Heart left ventricle (tissue), 13 donors: Measurements from ENCODE around the gene CXCR6.

ENCODE experiments used
- POLR2A ChIP-seq, 2 donors: fragments of 450-650 bp; IDR thresholded peaks; one replicate each; pipeline ENCODE4 v1.6.1; 2017; ENCODE audit warnings: antibody characterized with exemption in 2 of 2, mild to moderate bottlenecking in 2 of 2, moderate library complexity in 2 of 2
- TF ChIP-seq, protein P1 (sequence below), 12 donors: fragments of 200-600 bp; sonication (generic) in 4 of 12; IDR thresholded peaks; one replicate each; pipeline versions ENCODE4 v1.5.0 to v1.8.0; 2018 to 2022; ENCODE audit warnings: antibody characterized with exemption in 12 of 12, mild to moderate bottlenecking in 5 of 12
- donor health status: ischemic (EF 13 %, LVEDD 7.1; RV severe dilation, severe dysfunction).
- donor health status: DM: no; HTN: yes; CAD: no.
- donor health status: DM: no; HTN: no; CAD: no.
- donor health status: ischemic (EF 25% LVEDD 6.9; RV normal size, moderate dysfunction).
- donor health status: ischemic (EF 25% LVEDD 5.7; RV mildly dilated, moderate dysfunction).
- donor health status: ischemic (EF 35%, LVEDD 5.7; RV mildly dilated, moderate dysfunction).
- donor health status: nonischemic (EF 11% LVEDD 7.7; RV severe dilation, severe dysfunction).
- donor health status: DM: yes; HTN: yes; CAD: no.
- donor health status: PGD.
- donor health status: ischemic (EF 29% LVEDD 5.4; RV normal size, mild dysfunction).
- donor health status: nonischemic (EF 23%, LVEDD 6.1; RV moderate dilation, normal function).

DNA sequence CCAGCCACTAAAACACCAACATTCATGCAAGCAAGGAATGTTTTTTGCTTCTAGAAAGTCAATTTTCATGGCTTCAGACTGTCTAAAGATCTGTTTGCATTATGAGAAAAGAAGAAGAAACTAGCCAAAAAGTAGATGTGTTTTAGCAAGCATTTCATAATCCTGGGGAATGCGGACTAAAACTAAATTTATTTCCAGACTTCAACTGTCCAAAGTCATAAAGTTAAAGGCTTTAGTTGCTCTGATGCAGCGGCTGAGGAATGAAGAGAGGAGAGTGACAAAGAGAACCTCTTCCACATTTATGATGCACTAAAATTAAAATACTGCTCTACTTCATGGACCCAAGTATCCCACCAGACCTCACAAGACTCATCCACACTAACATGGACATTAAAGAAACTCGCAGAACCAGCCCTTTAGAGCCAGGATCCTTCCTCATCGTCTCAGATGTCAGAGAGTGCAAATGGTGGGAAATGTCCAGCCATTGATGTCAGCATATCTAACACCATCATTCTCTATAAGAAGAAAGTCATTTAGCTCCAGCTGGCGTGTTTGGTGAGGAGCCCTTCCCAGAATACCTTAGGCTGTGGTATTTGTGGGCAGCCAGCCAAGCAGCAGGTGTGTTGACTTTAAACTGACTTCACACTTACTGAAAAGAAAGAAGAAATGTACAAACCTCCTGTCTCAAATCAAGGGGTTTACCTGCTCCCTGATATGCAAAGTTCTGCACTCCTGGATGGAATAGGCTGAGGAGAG is 34.9 kb downstream of the CXCR6 start:
- TF ChIP-seq, protein P1, sequence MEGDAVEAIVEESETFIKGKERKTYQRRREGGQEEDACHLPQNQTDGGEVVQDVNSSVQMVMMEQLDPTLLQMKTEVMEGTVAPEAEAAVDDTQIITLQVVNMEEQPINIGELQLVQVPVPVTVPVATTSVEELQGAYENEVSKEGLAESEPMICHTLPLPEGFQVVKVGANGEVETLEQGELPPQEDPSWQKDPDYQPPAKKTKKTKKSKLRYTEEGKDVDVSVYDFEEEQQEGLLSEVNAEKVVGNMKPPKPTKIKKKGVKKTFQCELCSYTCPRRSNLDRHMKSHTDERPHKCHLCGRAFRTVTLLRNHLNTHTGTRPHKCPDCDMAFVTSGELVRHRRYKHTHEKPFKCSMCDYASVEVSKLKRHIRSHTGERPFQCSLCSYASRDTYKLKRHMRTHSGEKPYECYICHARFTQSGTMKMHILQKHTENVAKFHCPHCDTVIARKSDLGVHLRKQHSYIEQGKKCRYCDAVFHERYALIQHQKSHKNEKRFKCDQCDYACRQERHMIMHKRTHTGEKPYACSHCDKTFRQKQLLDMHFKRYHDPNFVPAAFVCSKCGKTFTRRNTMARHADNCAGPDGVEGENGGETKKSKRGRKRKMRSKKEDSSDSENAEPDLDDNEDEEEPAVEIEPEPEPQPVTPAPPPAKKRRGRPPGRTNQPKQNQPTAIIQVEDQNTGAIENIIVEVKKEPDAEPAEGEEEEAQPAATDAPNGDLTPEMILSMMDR (IDR thresholded peaks at IDR 0.05): no peak
- TF ChIP-seq POLR2A (IDR thresholded peaks at IDR 0.05): no peak
